Heart left ventricle (tissue), 13 donors: ENCODE measurements around the gene NLRC3.

Source experiments
- POLR2A ChIP-seq, 2 donors: fragments of 450-650 bp; IDR thresholded peaks; one replicate each; pipeline ENCODE4 v1.6.1; 2017; ENCODE audit warnings: antibody characterized with exemption in 2 of 2, mild to moderate bottlenecking in 2 of 2, moderate library complexity in 2 of 2
- TF ChIP-seq, protein P1 (sequence below), 12 donors: fragments of 200-600 bp; sonication (generic) in 4 of 12; IDR thresholded peaks; one replicate each; pipeline versions ENCODE4 v1.5.0 to v1.8.0; 2018 to 2022; ENCODE audit warnings: antibody characterized with exemption in 12 of 12, mild to moderate bottlenecking in 5 of 12
- donor health status: ischemic (EF 13 %, LVEDD 7.1; RV severe dilation, severe dysfunction).
- donor health status: DM: no; HTN: yes; CAD: no.
- donor health status: DM: no; HTN: no; CAD: no.
- donor health status: ischemic (EF 25% LVEDD 6.9; RV normal size, moderate dysfunction).
- donor health status: ischemic (EF 25% LVEDD 5.7; RV mildly dilated, moderate dysfunction).
- donor health status: ischemic (EF 35%, LVEDD 5.7; RV mildly dilated, moderate dysfunction).
- donor health status: nonischemic (EF 11% LVEDD 7.7; RV severe dilation, severe dysfunction).
- donor health status: DM: yes; HTN: yes; CAD: no.
- donor health status: PGD.
- donor health status: ischemic (EF 29% LVEDD 5.4; RV normal size, mild dysfunction).
- donor health status: nonischemic (EF 23%, LVEDD 6.1; RV moderate dilation, normal function).

GRCh38 chr16:3580686-3581085 is 3.5 kb upstream of the NLRC3 start:
- TF ChIP-seq POLR2A (IDR thresholded peaks at IDR 0.05), result no peak
- TF ChIP-seq, protein P1, sequence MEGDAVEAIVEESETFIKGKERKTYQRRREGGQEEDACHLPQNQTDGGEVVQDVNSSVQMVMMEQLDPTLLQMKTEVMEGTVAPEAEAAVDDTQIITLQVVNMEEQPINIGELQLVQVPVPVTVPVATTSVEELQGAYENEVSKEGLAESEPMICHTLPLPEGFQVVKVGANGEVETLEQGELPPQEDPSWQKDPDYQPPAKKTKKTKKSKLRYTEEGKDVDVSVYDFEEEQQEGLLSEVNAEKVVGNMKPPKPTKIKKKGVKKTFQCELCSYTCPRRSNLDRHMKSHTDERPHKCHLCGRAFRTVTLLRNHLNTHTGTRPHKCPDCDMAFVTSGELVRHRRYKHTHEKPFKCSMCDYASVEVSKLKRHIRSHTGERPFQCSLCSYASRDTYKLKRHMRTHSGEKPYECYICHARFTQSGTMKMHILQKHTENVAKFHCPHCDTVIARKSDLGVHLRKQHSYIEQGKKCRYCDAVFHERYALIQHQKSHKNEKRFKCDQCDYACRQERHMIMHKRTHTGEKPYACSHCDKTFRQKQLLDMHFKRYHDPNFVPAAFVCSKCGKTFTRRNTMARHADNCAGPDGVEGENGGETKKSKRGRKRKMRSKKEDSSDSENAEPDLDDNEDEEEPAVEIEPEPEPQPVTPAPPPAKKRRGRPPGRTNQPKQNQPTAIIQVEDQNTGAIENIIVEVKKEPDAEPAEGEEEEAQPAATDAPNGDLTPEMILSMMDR (IDR thresholded peaks at IDR 0.05), result no peak
